NOMO-1 treated with dmso at 0.1 percent for 144 hours (cell line): Measurements from ENCODE around the gene ZFP69B.

Source experiments
- DNase-seq: peaks from one replicate; lab custom pipeline; 2025; ENCODE audit not compliant: unreplicated experiment; lab: John Stamatoyannopoulos, UW

Gene ZFP69B

DNA sequence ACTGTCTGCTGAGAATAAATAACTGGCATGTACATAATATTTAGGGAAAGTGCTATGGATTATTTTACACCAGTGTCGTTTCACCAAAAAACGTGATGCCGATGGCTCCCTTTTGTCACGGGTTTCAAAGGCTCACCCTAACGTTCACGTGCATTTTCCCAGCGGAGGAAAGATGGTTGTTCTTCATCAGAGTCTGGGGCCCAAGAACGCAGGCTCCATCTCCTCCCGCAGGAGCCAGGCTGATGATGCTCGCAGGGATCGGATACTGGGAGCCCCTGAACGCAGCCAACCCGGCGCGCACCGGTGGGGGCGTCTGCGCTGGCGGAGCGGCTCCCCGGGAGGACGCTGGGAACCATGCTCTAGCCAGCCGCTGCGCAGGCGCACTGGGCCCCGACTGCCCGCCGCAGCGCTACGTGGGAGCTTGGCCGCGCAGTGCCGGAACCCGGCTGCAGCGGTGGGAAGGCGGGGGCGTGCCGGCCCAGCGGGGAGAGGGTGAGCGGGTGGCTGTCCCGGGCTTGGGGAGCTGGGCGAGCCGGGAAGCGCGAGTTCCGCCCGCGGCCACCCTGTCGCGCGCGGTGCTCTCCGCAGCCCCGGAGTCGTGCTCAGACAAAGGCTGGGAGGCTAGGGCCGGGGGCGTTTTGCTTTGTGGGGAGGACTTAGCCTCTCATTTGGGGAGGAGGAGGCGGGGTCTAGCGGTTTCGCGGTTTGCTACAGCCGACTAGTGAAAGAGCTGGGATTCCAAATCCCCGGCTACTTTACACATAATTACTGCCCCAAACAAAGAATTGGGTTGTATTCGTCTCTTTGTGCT is at the start of gene ZFP69B:
ZFP69B (plus strand) TSS at position 793 of the 811 bp plus-strand sequence. CDS start 486 bp downstream, outside the sequence.
- peak; percentile 69 for DNase-seq

GRCh38 chr1:40401473-40402201 is 48.6 kb upstream of the ZFP69B start:
- DNase-seq, result no peak

DNA sequence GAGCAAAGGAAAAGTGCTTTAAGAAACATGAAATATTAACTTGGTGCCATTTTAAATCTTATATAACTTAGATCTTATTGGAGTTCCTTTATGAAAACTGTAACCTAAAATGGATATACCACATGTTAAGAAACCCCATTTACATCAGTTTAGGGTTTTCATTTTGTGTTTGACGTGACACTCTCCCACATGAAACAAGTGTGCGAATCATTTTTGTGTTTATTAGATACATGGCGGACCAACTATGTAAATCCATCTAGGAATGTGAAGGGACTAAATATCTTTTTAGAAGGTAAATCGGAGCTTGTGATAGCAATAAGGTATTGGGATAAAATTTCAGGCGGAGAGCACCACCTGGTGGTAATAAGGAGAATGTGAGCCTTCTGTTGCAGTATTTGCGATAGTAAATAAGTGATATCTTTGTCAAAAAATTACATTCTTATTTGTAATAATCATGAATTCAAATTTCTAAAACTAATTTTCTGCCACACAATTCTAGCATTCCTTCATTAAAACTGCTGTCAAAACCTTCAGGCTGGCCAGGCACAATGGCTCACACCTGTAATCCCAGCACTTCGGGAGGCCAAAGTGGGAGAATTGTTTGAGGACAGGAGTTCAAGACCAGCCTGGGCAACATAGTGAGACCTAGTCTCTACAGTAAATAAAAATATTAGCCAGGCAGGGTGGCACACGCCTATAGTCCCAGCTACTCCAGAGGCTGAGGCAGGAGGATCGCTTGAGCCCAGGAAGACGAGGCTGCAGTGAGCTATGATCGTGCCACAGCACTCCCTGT is 45.4 kb upstream of the ZFP69B start:
- DNase-seq, result no peak

- no peak for DNase-seq
Measured at GRCh38 chr1:40405812-40406211, 44.5 kb upstream of the ZFP69B start.

DNA sequence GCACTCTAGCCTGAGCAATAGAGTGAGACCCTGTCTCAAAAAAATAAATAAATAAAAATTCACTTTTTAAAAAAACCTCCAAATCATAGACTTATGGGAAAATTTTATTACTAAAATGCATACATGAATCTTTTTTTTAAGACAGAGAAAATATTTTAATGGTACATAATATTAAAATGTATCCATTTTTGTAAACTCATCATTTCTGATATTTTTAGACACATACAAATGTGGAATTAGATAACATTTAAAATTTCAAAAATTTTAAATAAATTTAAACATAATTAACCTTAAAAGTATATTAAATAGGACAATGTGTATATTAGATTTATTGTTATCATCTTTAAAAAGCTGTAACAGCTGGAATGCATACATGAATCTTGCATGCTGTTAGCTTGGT is 42.8 kb upstream of the ZFP69B start:
- no peak for DNase-seq

DNA sequence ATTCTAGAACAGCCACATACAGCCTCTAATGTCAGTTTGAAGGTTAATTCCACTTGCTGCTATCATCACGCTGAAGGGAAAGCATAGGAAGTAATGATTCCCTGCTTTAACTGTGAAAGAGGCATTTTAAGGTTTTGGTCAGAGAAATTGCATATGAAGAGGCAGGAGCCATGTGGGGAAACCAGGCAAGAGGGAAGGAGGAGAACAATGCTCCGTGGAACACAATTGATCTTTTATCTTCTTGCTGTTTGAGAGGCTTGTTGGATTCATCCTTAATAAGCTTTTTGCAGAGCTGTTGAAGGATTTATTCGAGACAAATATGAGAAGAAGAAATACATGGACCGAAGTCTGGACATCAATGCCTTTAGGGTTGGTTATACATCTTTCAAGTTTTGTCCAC is 40.8 kb upstream of the ZFP69B start:
- DNase-seq, result no peak

DNA sequence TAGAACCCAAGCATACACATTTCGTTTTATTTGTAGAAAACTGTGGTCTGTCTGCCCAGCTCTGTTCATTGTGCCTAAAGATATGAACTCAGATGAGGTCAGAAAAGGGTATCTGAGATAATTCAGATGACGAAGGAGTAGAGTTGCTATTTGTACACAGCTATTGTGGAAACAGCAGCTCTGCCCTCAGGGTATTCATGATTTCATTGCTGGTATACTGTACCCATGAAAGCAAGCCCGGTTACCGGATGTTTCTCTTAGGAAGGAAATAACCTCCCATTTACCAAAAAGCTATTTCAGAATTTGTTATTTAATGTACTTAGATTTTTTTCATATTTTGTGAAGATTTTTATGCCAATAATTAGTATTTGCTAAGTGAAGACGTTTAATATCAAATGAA is 39.0 kb upstream of the ZFP69B start:
- no peak for DNase-seq

DNA sequence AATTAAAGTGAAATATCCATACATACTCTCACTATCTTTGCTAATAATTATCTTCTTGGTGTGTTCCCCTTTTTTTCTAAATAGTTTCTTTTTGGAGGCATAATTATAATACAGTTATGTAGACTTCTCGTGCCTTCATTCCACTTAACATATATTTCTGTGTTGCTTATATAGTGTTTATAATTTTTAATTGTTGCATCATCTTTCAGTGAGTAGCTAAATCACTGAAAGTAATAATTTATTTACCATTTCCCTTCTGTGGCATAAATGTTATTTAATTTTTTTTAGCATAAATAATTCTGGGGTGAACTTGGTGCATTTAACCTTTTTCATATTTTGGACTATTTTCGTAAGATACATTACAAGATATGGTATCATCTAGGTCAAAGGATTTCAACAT is 38.4 kb upstream of the ZFP69B start:
- DNase-seq, result no peak

GRCh38 chr1:40413527-40414252 is 36.6 kb upstream of the ZFP69B start:
- no peak for DNase-seq

- no peak for DNase-seq
Measured at GRCh38 chr1:40414331-40414730, 35.9 kb upstream of the ZFP69B start.

GRCh38 chr1:40416709-40417108 is 33.6 kb upstream of the ZFP69B start:
- no peak for DNase-seq

- peak; percentile 57 for DNase-seq
Measured at GRCh38 chr1:40421431-40422384, 28.6 kb upstream of the ZFP69B start.

DNA sequence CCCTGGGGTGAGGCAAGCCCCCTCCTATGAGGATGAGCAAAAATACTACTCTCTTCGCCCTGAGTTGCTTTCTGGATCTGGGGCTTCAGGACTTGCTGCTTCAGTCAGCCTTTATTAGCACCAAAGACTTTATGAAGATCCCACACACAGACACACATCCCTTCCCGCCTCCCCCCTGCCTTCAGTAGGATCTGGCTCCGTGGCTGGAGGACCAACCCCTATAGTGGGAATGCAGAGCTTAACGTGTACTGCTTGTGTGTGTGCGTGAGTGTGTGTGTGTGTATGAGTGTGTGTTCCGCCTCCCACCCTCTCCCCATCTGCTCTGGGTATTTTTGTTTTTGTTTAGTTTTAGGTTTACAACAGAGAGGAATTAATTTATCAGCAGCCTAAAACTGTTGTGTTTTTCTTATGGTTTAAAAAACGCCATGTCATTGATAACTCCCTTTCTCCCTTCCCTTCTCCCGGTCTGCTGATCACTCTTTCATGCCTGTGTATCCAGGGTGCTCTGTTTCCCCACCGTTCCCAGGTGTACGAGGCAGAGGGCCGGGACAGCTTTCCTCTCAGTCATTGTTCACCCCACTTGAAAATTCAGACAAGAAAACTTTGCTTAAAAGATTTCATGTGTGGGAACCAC is 27.5 kb upstream of the ZFP69B start:
- DNase-seq, result no peak

DNA sequence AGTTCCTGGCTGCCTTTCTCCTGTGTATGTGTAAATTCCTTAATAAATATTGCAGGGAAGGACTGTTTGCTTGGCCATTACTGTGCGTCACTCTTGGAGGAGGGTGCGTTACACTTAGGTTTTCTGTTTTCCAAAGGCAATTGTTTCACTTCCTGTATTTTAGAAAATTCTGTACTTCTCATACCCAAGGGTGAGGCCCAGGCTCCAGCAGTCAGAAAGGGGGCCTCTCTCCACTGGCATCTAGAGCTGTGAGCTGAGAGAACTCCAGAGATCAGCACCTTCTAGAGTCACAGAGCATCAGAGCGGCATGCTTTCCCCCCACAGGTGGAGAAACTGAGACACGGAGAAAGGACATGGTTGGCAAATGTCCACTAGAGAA is 27.0 kb upstream of the ZFP69B start:
- DNase-seq, result peak; percentile 77

DNA sequence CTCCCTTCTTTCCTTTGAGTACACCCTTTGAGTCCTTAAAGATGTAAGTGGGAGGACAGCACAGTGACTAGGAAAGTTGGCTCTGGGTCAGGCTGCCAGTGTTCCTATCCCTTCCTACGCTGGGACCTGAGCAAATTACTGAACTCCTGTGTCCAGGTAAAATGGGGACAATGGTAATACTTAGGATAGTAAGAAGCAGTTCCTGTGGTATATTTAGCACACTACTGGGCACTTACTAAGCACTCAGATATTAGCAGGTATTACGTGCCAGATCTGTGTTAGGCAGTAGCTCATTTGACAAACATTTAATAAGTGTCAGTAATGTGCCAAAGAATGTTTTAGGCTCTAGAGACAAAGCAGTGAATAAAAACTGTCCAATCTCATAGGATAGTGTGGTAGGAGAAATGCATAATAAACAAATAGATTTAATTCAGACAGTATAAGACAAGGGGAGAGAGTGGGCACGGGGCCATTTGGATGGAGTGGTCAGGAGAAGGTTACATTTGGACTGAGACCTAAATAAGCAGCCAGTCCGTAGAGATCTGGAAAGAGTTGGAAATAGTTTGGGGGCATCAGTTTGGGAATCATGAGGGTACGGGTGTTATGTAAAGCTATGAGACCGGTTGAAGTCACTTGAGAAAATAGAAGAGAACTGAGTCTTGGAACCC is 26.2 kb upstream of the ZFP69B start:
- no peak for DNase-seq

- peak; percentile 28 for DNase-seq
Measured at GRCh38 chr1:40425198-40425597, 25.1 kb upstream of the ZFP69B start.

DNA sequence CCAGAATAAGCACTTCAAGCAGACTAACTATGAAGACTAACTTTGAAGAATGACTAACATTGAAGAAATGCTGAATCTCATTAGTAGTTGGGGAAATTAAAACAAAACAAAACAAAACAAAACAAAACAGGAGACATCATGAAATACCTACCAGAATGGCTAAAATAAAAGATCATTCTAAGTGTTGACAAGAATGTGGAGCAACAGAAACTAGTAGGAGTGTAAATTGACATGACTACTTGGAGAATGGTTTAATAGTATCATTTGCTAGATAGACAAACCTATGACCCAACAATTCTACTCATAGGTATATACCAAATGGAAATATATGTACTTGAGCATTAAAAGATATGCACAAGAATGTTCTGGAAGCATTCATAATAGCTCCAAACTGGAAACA is 18.9 kb upstream of the ZFP69B start:
- no peak for DNase-seq

- no peak for DNase-seq
Measured at GRCh38 chr1:40432644-40433390, 17.5 kb upstream of the ZFP69B start.
